ENCODE data around the gene DIS3. TPM values are rescaled to one million over a fixed set of nuclear protein-coding genes. Genes with fewer than 3 reads are reported as not detected.
"Not testable (repeated sequence)": the region's sequence is repeated elsewhere in the genome, so short reads cannot be mapped to it uniquely, and the experiment has no call there.

DIS3 gene
- polyA plus RNA-seq, 3 donors: 35.7 to 42.9 (median 38.4) TPM

DNA sequence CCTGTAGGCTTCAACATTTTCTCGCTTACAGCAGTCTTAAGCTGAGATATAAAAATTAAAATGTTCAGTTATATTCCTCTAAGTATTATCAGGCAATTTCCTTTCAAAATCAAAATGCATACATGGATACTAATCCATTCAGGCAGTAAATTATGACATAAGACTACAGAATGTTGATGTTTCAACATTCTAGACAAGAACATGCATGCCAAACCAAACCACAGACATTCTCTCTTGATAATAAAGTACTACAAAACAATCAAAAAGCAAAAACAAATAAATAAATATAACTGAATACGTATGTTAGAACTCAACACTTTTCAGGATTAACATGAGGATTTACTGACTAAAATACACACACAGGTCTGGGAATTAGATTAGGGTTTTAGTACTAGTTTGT is 7.7 kb downstream of the DIS3 start:
- no peak for DNase-seq (ENCODE audit: extremely low read depth in 1 of 11, low read depth in 9 of 11, low spot score in 4 of 11)

DNA sequence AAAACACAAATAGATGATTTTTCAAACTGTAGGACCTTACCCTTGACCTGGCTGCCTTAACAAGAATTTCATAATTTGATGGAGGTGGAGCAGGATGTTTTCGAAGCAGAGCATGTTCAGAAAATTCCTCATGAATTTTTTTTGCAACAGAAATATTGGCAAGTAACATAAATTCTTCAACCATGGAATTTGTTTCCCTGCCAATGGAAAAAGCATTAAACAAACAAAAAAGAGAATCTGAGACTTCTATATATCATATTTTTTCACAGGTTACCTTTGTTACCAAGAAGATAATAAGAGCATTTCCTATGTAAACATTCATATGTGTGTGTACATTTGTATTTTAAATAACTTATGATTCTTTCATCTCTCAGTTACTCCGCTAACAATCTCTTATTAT is 18.3 kb downstream of the DIS3 start:
- DNase-seq (ENCODE audit: extremely low read depth in 1 of 11, low read depth in 9 of 11, low spot score in 4 of 11): no peak

DNA sequence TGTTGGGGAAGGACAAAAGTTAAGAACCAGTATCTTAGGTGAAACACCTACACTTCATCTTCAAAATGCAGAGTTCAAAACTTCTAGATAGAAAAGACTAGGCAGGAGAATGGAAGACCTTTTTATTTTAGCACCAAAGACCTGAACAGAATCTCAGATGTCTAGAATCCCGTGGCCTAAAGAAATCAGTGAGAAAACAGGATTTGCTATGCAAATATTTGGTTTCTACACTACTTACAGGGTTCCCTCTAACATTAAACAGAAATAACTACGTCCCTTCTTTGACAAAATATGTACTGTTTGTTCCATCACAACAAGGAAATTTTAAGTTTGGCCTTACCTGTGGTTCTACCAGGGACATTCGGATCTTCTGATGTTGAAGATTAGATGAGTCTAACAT is 21.5 kb downstream of the DIS3 start:
- no peak for DNase-seq (ENCODE audit: extremely low read depth in 1 of 11, low read depth in 9 of 11, low spot score in 4 of 11)

DNA sequence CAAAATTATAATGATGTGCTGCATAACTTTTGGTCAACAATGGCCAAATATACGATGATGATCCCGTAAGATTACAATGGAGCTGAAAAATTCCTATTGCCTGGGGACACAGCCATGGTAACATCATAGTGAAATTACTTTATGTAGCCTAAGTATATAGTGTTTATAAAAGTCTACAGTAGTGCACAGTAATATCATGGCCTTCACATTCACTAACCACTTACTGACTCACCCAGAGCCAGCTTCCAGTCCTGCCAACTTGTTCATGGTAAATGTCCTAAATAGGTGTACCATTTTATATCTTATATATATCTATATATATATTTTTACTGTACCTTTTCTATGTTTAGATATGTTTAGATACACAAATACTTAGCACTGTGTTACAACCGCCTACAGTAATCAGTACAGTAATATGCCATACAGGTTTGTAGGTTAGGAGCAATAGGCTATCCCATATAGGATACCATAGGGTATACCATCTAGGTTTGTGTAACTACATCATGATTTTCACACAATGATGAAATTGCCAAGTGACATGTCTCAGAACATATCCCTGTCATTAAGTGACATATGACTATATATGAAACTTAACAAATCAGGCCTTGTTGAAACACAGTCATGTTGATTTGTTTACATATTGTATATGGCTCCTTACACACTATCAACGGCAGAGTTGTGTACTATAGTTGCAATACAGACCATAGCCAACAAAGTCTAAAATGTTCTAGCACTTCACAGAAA is 23.7 kb downstream of the DIS3 start:
- no peak for DNase-seq (ENCODE audit: extremely low read depth in 1 of 11, low read depth in 9 of 11, low spot score in 4 of 11)

DNA sequence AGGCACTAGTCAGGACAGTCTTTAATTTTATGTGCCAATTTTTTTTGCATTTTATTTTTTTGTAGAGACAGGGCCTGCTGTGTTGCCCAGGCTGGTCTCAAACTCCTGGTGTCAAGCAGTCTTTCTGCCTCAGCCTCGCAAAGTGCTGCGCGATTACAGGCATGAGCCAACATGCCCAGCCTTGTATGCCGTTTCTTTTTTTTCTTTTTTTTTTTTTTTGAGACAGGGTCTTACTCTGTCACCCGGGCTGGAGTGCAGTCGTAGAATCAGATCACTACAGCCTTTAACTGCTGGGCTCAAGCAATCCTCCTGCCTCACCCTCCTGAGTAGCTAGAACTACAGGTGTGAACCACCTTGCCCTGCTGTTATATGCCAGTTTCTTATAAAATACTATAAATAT is 27.6 kb downstream of the DIS3 start:
- no peak for DNase-seq (ENCODE audit: extremely low read depth in 1 of 11, low read depth in 9 of 11, low spot score in 4 of 11)

DNA sequence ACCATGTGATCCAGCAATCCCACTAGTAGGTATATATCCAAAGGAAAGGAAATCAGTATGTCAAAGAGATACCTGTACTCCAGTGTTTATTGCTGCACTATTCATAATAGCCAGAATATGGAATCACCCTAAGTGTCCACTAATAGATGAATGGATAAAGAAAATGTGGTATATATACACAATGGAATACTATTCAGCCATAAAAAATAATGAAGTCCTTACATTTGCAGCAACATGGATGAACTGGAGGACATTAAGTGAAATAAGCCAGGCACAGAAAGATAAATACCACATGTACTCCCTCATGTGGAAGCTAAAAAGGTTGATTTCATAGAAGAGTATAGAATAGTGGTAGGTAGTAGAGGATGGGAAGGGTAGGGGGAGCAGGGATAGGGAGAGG is 30.5 kb downstream of the DIS3 start:
- DNase-seq (ENCODE audit: extremely low read depth in 1 of 11, low read depth in 9 of 11, low spot score in 4 of 11): no peak

DNA sequence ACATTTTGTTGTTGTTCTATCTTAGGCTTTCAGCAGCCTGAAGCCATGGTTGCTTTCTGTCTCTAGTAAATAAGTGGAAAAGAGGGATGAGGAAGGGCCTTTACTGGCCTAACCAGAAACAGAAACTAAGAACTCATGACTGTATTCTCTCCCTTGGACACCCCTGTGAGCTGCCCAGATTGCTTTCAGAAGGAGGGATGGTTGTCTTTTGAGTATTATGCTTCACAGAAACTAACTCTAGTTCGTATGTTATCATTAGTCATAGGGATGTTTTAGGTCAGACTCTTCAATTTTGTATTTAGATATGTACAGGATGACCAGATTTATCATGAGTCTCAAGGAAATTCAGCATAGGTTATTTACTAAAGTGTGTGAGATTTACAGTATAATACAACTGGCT is 36.4 kb downstream of the DIS3 start:
- no peak for DNase-seq (ENCODE audit: extremely low read depth in 1 of 11, low read depth in 9 of 11, low spot score in 4 of 11)

GRCh38 chr13:72740015-72740414 is 41.7 kb downstream of the DIS3 start:
- DNase-seq (ENCODE audit: extremely low read depth in 1 of 11, low read depth in 9 of 11, low spot score in 4 of 11): no peak

GRCh38 chr13:72737033-72737432 is 44.7 kb downstream of the DIS3 start:
- DNase-seq (ENCODE audit: extremely low read depth in 1 of 11, low read depth in 9 of 11, low spot score in 4 of 11): no peak

GRCh38 chr13:72728290-72728605 is 53.5 kb downstream of the DIS3 start:
- DNase-seq (ENCODE audit: extremely low read depth in 1 of 11, low read depth in 9 of 11, low spot score in 4 of 11): peak in 1 of 11 donors; percentile 7

DNA sequence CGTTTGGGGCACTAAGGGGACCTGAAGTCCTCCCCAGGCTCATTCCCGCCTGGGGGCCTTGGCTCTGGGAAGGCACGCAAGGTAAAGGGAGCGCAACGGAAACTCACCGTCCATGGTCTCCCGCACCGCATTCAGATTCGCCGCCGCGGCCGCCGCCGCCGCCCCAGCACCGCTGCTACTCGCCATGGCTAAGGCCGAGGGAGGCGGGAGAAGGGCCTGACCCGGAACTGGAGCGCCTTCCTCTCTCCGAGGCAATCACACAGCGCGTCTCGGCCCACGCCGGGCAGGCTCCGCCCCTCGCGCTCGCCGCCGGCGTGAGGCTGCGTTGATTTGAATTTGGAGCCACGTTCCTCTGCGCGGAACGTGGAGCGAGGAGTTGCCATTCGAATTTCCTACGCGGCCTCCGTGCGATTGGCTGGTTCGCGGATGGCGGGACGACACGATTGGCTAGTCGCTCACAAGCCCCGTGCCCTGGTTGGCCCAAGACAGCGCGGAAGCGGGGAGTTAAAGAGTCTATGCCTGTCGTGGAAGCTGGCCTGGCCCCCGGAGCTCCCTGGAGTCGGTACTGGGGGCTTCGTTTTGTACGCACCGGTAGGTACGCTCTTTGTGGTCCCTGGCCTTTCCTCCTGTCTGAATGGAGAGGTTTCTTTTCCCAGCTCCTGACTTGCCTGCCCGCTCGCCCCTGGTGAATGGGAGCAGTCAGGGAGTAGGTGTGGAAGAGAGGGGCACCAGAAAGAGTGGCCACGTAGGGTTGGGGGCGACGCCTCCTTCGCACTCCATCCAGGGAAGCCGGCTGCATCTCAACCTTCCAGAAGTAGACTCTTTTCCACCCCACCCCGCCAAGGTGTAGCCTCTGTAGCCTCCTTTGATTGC is 54.0 kb downstream of the DIS3 start, which contains the start of the genes BORA and MZT1:
Gene BORA (plus strand): TSS at position 507 of the 873 bp plus-strand sequence. CDS start 1,018 bp downstream, outside the sequence.
Gene MZT1 (minus strand): TSS at position 213 of the 873 bp plus-strand sequence. CDS start 27 bp downstream, at position 186.
- peak; percentile 89 to 95 (median 94) for DNase-seq (ENCODE audit: extremely low read depth in 1 of 11, low read depth in 9 of 11, low spot score in 4 of 11)

DNA sequence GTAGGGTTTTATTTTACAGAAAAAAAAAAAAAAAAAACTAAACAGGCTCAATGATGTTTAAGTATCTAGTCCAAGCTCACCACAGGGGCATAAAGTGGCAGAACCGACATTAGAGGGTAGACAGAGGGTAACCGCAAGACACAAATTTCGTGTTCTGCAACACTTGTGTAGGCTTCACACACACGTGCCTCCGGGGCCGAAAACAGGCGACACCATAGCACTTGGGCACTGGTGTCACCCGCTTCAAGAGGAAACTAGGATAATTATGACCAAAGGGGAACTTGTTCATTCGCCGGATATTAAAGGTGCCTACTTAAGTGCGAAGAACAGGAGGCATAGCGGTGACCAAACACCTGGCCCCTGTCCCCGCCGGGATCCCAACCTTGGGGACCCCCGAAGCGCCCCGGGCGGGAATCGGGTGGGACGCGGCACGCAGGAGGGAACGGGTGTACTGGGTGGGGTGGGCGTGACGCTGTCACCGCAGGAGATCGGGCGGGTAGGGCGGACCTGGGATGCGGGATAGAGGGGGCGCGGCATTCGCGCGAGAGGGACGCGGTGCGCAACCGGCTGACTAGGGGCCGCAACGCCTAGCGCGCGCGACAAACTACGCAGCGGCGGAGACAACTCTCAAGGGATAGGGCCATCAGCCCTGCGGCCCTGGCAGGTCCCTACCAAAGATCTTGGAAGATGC is 54.8 kb downstream of the DIS3 start:
- DNase-seq (ENCODE audit: extremely low read depth in 1 of 11, low read depth in 9 of 11, low spot score in 4 of 11): peak in 6 of 11 donors; percentile 9 to 31 (median 16)

GRCh38 chr13:72726185-72726584 is 55.5 kb downstream of the DIS3 start:
- DNase-seq (ENCODE audit: extremely low read depth in 1 of 11, low read depth in 9 of 11, low spot score in 4 of 11): not testable (repeated sequence)

GRCh38 chr13:72716776-72717175 is 64.9 kb downstream of the DIS3 start:
- no peak for DNase-seq (ENCODE audit: extremely low read depth in 1 of 11, low read depth in 9 of 11, low spot score in 4 of 11)

Other genes with a start within 250 kb of the DIS3 start
- gene MZT1, start 54.3 kb downstream of the DIS3 start, polyA plus RNA-seq (ENCODE audit: insufficient read length in 3 of 3): 10 to 100 TPM; 19.0 to 23.5 (median 21.0) TPM
- gene BORA, start 54.0 kb downstream of the DIS3 start, polyA plus RNA-seq (ENCODE audit: insufficient read length in 3 of 3): 10 to 100 TPM in 1 of 3 donors, 1 to 10 TPM in 2; 8.9 to 10.9 (median 9.8) TPM
- 10 to 100 TPM; 33.9 to 39.3 (median 39.2) TPM for gene PIBF1, start 233 bp upstream of the DIS3 start, polyA plus RNA-seq (ENCODE audit: insufficient read length in 3 of 3)

Data from renal cortex interstitium (tissue), 11 donors.